Effector memory CD8-positive, alpha-beta T cell (primary cell): ENCODE data around the gene MRPL41.
"Not testable (repeated sequence)": the region's sequence is repeated elsewhere in the genome, so short reads cannot be mapped to it uniquely, and the experiment has no call there.

Experiments used
- ATAC-seq: fragments of 150-1000 bp; cut with Tn5 transposase; replicated peaks from 2 replicates; pipeline ENCODE4 v1.10.0; 2021; ENCODE audit warnings: mild to moderate bottlenecking, moderate library complexity
- DNase-seq, 3 experiments: peaks; one replicate each; pipeline ENCODE4 v3.0.0; 2021
- H3K27ac Mint-ChIP-seq, 2 donors: one replicate each; pipeline ENCODE4 v1.8.0; 2022; ENCODE audit warnings: mild to moderate bottlenecking in 2 of 2, mixed read lengths in 2 of 2, moderate library complexity in 2 of 2
- H3K27me3 Mint-ChIP-seq, 2 donors: one replicate each; pipeline ENCODE4 v1.8.0; 2022; ENCODE audit warnings: mixed read lengths in 2 of 2
- H3K36me3 Mint-ChIP-seq: one replicate; pipeline ENCODE4 v1.8.0; 2022; ENCODE audit warnings: mild to moderate bottlenecking, moderate library complexity, mixed read lengths; ENCODE audit not compliant: insufficient read depth
- H3K4me1 Mint-ChIP-seq, 2 donors: one replicate each; pipeline ENCODE4 v1.8.0; 2022; ENCODE audit warnings: low read depth in 2 of 2, mixed read lengths in 2 of 2
- H3K4me3 Mint-ChIP-seq, 2 donors: one replicate each; pipeline ENCODE4 v1.8.0; 2022; ENCODE audit warnings: mild to moderate bottlenecking in 2 of 2, mixed read lengths in 2 of 2, moderate library complexity in 2 of 2
- H3K9me3 Mint-ChIP-seq, 2 donors: one replicate each; pipeline ENCODE4 v1.8.0; 2022; ENCODE audit warnings: mixed read lengths in 2 of 2

The MRPL41 gene

GRCh38 chr9:137515338-137515724 lies 36.3 kb upstream of the MRPL41 start:
- H3K36me3 Mint-ChIP-seq = no peaks in the 10 kb centered on the region
- H3K4me3 Mint-ChIP-seq = no peak overlapping the region
- H3K27ac Mint-ChIP-seq = no peak overlapping the region
- H3K4me1 Mint-ChIP-seq = peaks cover 4 to 6% of the 10 kb centered on the region in 2 donors
- H3K27me3 Mint-ChIP-seq = no peaks in the 10 kb centered on the region
- ATAC-seq = no peak
- no peaks in the 10 kb centered on the region for H3K9me3 Mint-ChIP-seq
- DNase-seq = no peak

- Mint-ChIP-seq H3K9me3 (no peaks in the 10 kb centered on the region), H3K36me3 (no peaks in the 10 kb centered on the region), H3K27me3 (no peaks in the 10 kb centered on the region), H3K4me1 (peaks cover 4 to 6% of the 10 kb centered on the region in 2 donors), H3K4me3 (no peak overlapping the region), H3K27ac (no peak overlapping the region)
- ATAC-seq (no peak), DNase-seq (no peak)
Observed at GRCh38 chr9:137516144-137516917, 35.3 kb upstream of the MRPL41 start.

GRCh38 chr9:137518661-137519459 lies 32.8 kb upstream of the MRPL41 start:
- H3K27ac Mint-ChIP-seq, H3K27me3 Mint-ChIP-seq, H3K4me1 Mint-ChIP-seq, DNase-seq, H3K4me3 Mint-ChIP-seq, ATAC-seq, H3K9me3 Mint-ChIP-seq, H3K36me3 Mint-ChIP-seq: not testable (repeated sequence)

- ATAC-seq (no peak), DNase-seq (no peak)
- Mint-ChIP-seq H3K9me3 (no peaks in the 10 kb centered on the region), H3K4me1 (no peaks in the 10 kb centered on the region), H3K4me3 (no peak overlapping the region), H3K27me3 (no peaks in the 10 kb centered on the region), H3K36me3 (no peaks in the 10 kb centered on the region), H3K27ac (no peak overlapping the region)
Observed at GRCh38 chr9:137519553-137519952, 32.1 kb upstream of the MRPL41 start.

- Mint-ChIP-seq H3K36me3 (no peaks in the 10 kb centered on the region), H3K4me3 (no peak overlapping the region), H3K9me3 (no peaks in the 10 kb centered on the region), H3K27me3 (no peaks in the 10 kb centered on the region), H3K27ac (no peak overlapping the region), H3K4me1 (peaks cover 3 to 5% of the 10 kb centered on the region in 2 donors)
- ATAC-seq = no peak
- no peak for DNase-seq
Observed at GRCh38 chr9:137520614-137521404, 30.9 kb upstream of the MRPL41 start.

- H3K4me3 Mint-ChIP-seq = no peak overlapping the region
- H3K27ac Mint-ChIP-seq = no peak overlapping the region
- H3K27me3 Mint-ChIP-seq = no peaks in the 10 kb centered on the region
- DNase-seq = no peak
- no peaks in the 10 kb centered on the region for H3K36me3 Mint-ChIP-seq
- H3K4me1 Mint-ChIP-seq = peaks cover 3 to 5% of the 10 kb centered on the region in 2 donors
- ATAC-seq = no peak
- H3K9me3 Mint-ChIP-seq = no peaks in the 10 kb centered on the region
Observed at GRCh38 chr9:137521405-137521985, 30.2 kb upstream of the MRPL41 start.

- H3K36me3 Mint-ChIP-seq = no peaks in the 10 kb centered on the region
- ATAC-seq (no peak), DNase-seq (no peak)
- H3K4me1 Mint-ChIP-seq = peaks cover 3 to 5% of the 10 kb centered on the region in 2 donors
- H3K9me3 Mint-ChIP-seq = no peaks in the 10 kb centered on the region
- H3K27me3 Mint-ChIP-seq = no peaks in the 10 kb centered on the region
- no peak overlapping the region for H3K4me3 Mint-ChIP-seq
- no peak overlapping the region for H3K27ac Mint-ChIP-seq
Observed at GRCh38 chr9:137522746-137523455, 28.8 kb upstream of the MRPL41 start.

- no peaks in the 10 kb centered on the region for H3K9me3 Mint-ChIP-seq
- peaks cover 3 to 5% of the 10 kb centered on the region in 2 donors for H3K4me1 Mint-ChIP-seq
- no peaks in the 10 kb centered on the region for H3K27me3 Mint-ChIP-seq
- no peaks in the 10 kb centered on the region for H3K36me3 Mint-ChIP-seq
- no peak for ATAC-seq
- DNase-seq = no peak
- H3K4me3 Mint-ChIP-seq = no peak overlapping the region
- no peak overlapping the region for H3K27ac Mint-ChIP-seq
Observed at GRCh38 chr9:137524161-137524980, 27.3 kb upstream of the MRPL41 start.

GRCh38 chr9:137524981-137525317 lies 26.7 kb upstream of the MRPL41 start:
- Mint-ChIP-seq H3K4me1 (peaks cover 3 to 5% of the 10 kb centered on the region in 2 donors), H3K36me3 (no peaks in the 10 kb centered on the region), H3K9me3 (no peaks in the 10 kb centered on the region), H3K27me3 (no peaks in the 10 kb centered on the region), H3K4me3 (no peak overlapping the region), H3K27ac (no peak overlapping the region)
- ATAC-seq (no peak), DNase-seq (no peak)

GRCh38 chr9:137530331-137530730 lies 21.3 kb upstream of the MRPL41 start:
- ATAC-seq = no peak
- H3K9me3 Mint-ChIP-seq = no peaks in the 10 kb centered on the region
- peaks cover 9 to 13% of the 10 kb centered on the region in 2 donors for H3K4me1 Mint-ChIP-seq
- no peak overlapping the region for H3K27ac Mint-ChIP-seq
- H3K36me3 Mint-ChIP-seq = peaks cover 10% of the 10 kb centered on the region
- H3K27me3 Mint-ChIP-seq = no peaks in the 10 kb centered on the region
- no peak overlapping the region for H3K4me3 Mint-ChIP-seq
- DNase-seq = no peak

GRCh38 chr9:137531099-137531765 lies 20.4 kb upstream of the MRPL41 start:
- DNase-seq (no peak), ATAC-seq (no peak)
- Mint-ChIP-seq H3K9me3 (no peaks in the 10 kb centered on the region), H3K4me1 (peaks cover 12 to 15% of the 10 kb centered on the region in 2 donors), H3K27me3 (no peaks in the 10 kb centered on the region), H3K4me3 (no peak overlapping the region), H3K36me3 (peaks cover 10% of the 10 kb centered on the region), H3K27ac (no peak overlapping the region)
